GM23248 (cell line): Measurements from ENCODE around the gene TKT.

Experiments
- EZH2 ChIP-seq: fragments of 200-600 bp; sonication (generic); IDR thresholded peaks from 2 replicates; pipeline ENCODE4 v1.6.1; 2018; ENCODE audit warnings: antibody characterized with exemption, mild to moderate bottlenecking; ENCODE audit not compliant: insufficient read depth, poor library complexity, severe bottlenecking
- EZH2phosphoT487 ChIP-seq: fragments of 200-600 bp; sonication (generic); IDR thresholded peaks from 2 replicates; pipeline ENCODE4 v1.6.1; 2018; ENCODE audit warnings: antibody characterized with exemption, moderate library complexity, mild to moderate bottlenecking, low read depth; ENCODE audit not compliant: insufficient read depth

- TF ChIP-seq EZH2 (no peak), EZH2phosphoT487 (no peak)
Observed at GRCh38 chr3:53225651-53226050, 30.2 kb downstream of the TKT start.
